ENCODE results near the gene ISLR. TPM values are rescaled to one million over a fixed set of nuclear protein-coding genes. Genes with fewer than 3 reads are reported as not detected.
A peak's percentile ranks its signal among the peaks of the same experiment; 100 is the strongest.

Gene ISLR
- total and polyA plus RNA-seq, 2 of the 8 experiments (the other 6 are each of a cell fraction or from before 2014, with no cell fraction given): 0.29 to 0.35 TPM

GRCh38 chr15:74184582-74185091 is 11.1 kb downstream of the ISLR start:
- Histone ChIP-seq H2BK15ac (ENCODE audit: low read length) (no peak overlapping the region), H2BK20ac (ENCODE audit: low read length) (no peak overlapping the region), H2AFZ (ENCODE audit: low read length) (no peak overlapping the region), H2BK5ac (ENCODE audit: low read depth, low read length) (no peak overlapping the region), H4K20me1 (replicated peaks in 1 of 2; ENCODE audit: control insufficient read depth in 1 of 2, insufficient read depth in 2 of 2, low read length in 2 of 2) (peaks cover 0 to 2% of the 10 kb centered on the region in 2 experiments), H3K56ac (replicated peaks; ENCODE audit: insufficient read length, low read depth, low read length) (no peak overlapping the region), H3K27me3 (replicated peaks in 1 of 4; ENCODE audit: control insufficient read depth in 3 of 4, extremely low read depth in 1 of 4, insufficient read depth in 3 of 4, low read length in 3 of 4) (no peaks in the 10 kb centered on the region), H3K79me1 (ENCODE audit: low read depth, low read length) (no peaks in the 10 kb centered on the region; the same call in 1 of the 2 replicates), H2AK5ac (ENCODE audit: low read depth, low read length) (no peak overlapping the region), H2BK12ac (ENCODE audit: low read depth, low read length) (no peak overlapping the region), H3K4me3 (ENCODE audit: extremely low read depth in 1 of 4, insufficient read depth in 2 of 4, low read depth in 3 of 4, low read length in 4 of 4) (no peak overlapping the region), H4K5ac (ENCODE audit: insufficient read length, low read depth, low read length) (no peak overlapping the region), H3K18ac (ENCODE audit: extremely low read depth, low read length) (no peak overlapping the region), H3K9me3 (ENCODE audit: insufficient read depth in 2 of 2, low read depth in 1 of 2, low read length in 1 of 2) (no peaks in the 10 kb centered on the region), H3K14ac (ENCODE audit: insufficient read length) (no peak overlapping the region), H3K4me1 (replicated peaks in 1 of 4; ENCODE audit: control insufficient read depth in 3 of 4, insufficient read depth in 4 of 4, low read length in 3 of 4) (no peaks in the 10 kb centered on the region), H4K91ac (replicated peaks; ENCODE audit: insufficient read length, low read length) (no peak overlapping the region), H3K9ac (replicated peaks in 1 of 4; ENCODE audit: extremely low read depth in 1 of 4, low read depth in 3 of 4, low read length in 3 of 4) (no peak overlapping the region), H4K8ac (ENCODE audit: extremely low read depth, insufficient read depth, low read length) (peak overlapping the region; percentile 40; the same call in 1 of the 2 replicates), H3K27ac (ENCODE audit: low read depth, low read length) (no peak overlapping the region), H3K23me2 (ENCODE audit: low read depth, low read length) (no peaks in the 10 kb centered on the region), H2BK120ac (replicated peaks; ENCODE audit: low read depth, low read length) (no peak overlapping the region), H3K4me2 (ENCODE audit: insufficient read depth in 1 of 2, low read depth in 2 of 2, low read length in 2 of 2) (no peak overlapping the region), H3K36me3 (ENCODE audit: control insufficient read depth in 2 of 4, insufficient read depth in 4 of 4, low read length in 3 of 4) (no peaks in the 10 kb centered on the region), H3K79me2 (ENCODE audit: control insufficient read depth in 1 of 2, insufficient read depth in 2 of 2, low read length in 2 of 2) (no peaks in the 10 kb centered on the region), H3K23ac (ENCODE audit: insufficient read length) (no peak overlapping the region), H3K4ac (replicated peaks; ENCODE audit: insufficient read length, low read depth, low read length) (no peak overlapping the region)
- ChIA-PET CTCF (ENCODE audit: partially characterized antibody) (interaction anchor here (1.8 kb wide), 1 partner anchor 10 kb away, joined by 4 read pairs; no protein-coding TSS in a partner anchor), POLR2A (ENCODE audit: partially characterized antibody) (interaction anchor here (0.9 to 10.3 kb wide), 4 partner anchors 10 to 16 kb away, joined by 3 to 76 read pairs (median 6); partner anchors contain the start of genes ISLR and STRA6)
- WGBS, 2 experiments (ENCODE audit: extremely low coverage in 1 of 2, insufficient coverage in 1 of 2, insufficient read length in 1 of 2, insufficient replicate concordance in 2 of 2, low coverage in 1 of 2, low lambda C conversion rate in 2 of 2, missing lambda C conversion rate in 1 of 2): 92% methylated on average over 12 of the region's 12 CpGs; no CpG with 5 or more reads in 1 of the 2 experiments
- FAIRE-seq: no peak
- no peak for DNase-seq (ENCODE audit: low read depth in 1 of 2, low spot score in 2 of 2)
- no peak for TF ChIP-seq ATF2 (IDR thresholded peaks at IDR 0.05; ENCODE audit: low read length)
- TF ChIP-seq NANOG (IDR thresholded peaks at IDR 0.05; ENCODE audit: insufficient read depth, low read depth, low read length, poor library complexity, severe bottlenecking): no peak
- no peak for TF ChIP-seq JUN (IDR thresholded peaks at IDR 0.05; ENCODE audit: low read depth, low read length)
- TF ChIP-seq PHF8 (conservative IDR thresholded peaks at IDR 0.05; ENCODE audit: low read depth, low read length): no peak
- TF ChIP-seq BRCA1 (IDR thresholded peaks at IDR 0.05; ENCODE audit: low read depth, low read length): no peak
- no peak for TF ChIP-seq POLR2A (IDR thresholded peaks at IDR 0.05; ENCODE audit: control extremely low read depth in 1 of 2, low read depth in 2 of 2, low read length in 2 of 2)
- no peak for TF ChIP-seq E2F6 (IDR thresholded peaks at IDR 0.05)
- TF ChIP-seq MAFK (IDR thresholded peaks at IDR 0.05; ENCODE audit: low read depth, low read length): no peak
- no peak for TF ChIP-seq SIX5 (IDR thresholded peaks at IDR 0.05; ENCODE audit: low read depth, low read length)
- no peak for TF ChIP-seq RNF2 (IDR thresholded peaks at IDR 0.05; ENCODE audit: borderline replicate concordance, low read depth, low read length, missing control alignments, poor library complexity, severe bottlenecking)
- no peak for TF ChIP-seq FOSL1 (IDR thresholded peaks at IDR 0.05; ENCODE audit: insufficient read depth, low read depth, low read length)

Data from H1 (cell line).